Astrocyte (in vitro differentiated cells and primary cell): ENCODE results near the gene KCNH8.

Experiments used
- EZH2 ChIP-seq: IDR thresholded peaks from 2 replicates; pipeline ENCODE4 v1.6.1; 2012; ENCODE audit warnings: mild to moderate bottlenecking, low read length, inconsistent platforms; ENCODE audit not compliant: insufficient read depth
- TF ChIP-seq, protein P1 (sequence below): IDR thresholded peaks from 2 replicates; pipeline ENCODE4 v1.5.1; 2011; ENCODE audit warnings: low read depth, mild to moderate bottlenecking, inconsistent platforms, low read length, moderate library complexity; ENCODE audit not compliant: insufficient read depth

DNA sequence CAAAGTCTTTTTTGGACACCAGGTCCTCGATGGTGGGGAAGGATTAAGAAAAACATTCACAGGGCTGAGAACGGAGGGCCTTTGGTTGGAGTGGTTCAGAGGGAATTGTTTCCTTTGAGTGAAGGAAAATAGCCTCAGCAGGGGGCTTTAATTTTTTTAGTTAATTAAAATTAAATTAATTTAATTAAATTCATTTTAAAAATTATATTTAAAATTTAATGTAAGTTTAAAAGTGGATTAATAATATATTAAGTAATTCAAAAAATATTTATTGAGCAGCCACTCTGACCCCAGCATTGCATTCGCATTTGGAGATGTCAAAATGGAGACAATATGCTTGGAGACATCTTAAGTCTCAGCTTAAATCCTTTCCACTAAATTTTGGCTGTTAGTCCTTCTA is 136.7 kb downstream of the KCNH8 start:
- TF ChIP-seq, protein P1, sequence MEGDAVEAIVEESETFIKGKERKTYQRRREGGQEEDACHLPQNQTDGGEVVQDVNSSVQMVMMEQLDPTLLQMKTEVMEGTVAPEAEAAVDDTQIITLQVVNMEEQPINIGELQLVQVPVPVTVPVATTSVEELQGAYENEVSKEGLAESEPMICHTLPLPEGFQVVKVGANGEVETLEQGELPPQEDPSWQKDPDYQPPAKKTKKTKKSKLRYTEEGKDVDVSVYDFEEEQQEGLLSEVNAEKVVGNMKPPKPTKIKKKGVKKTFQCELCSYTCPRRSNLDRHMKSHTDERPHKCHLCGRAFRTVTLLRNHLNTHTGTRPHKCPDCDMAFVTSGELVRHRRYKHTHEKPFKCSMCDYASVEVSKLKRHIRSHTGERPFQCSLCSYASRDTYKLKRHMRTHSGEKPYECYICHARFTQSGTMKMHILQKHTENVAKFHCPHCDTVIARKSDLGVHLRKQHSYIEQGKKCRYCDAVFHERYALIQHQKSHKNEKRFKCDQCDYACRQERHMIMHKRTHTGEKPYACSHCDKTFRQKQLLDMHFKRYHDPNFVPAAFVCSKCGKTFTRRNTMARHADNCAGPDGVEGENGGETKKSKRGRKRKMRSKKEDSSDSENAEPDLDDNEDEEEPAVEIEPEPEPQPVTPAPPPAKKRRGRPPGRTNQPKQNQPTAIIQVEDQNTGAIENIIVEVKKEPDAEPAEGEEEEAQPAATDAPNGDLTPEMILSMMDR = no peak
- TF ChIP-seq EZH2 = no peak
